ENCODE results near the gene TREML4. TPM values are rescaled to one million over a fixed set of nuclear protein-coding genes. Genes with fewer than 3 reads are reported as not detected.

The TREML4 gene
- total and polyA plus RNA-seq, 9 of the 15 experiments (the other 6 are each of a cell fraction or from before 2014, with no cell fraction given), result not detected

DNA sequence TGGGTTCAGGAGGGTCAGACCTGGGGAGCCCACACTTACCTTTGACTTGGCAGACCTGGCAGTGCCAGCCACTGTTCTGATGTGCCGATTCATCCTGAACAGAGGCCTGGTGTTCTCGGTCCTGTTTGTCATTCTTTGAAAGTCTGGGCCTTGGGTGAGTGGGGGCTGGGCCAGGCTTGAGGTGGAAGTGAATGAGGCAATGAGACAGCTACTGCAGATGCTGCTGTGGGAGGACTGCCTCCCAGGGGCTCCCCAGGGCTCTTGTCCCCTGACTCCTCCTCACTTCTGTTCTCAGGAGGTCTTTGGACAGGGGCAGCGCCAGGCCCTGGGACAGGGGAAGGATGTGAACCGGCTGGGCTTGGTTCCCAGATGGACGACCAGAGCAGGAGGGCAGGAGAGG lies 5.6 kb upstream of the TREML4 start:
- Histone ChIP-seq H2AFZ (ENCODE audit: low read depth, low read length) (no peak overlapping the region), H3K9me3 (replicated peaks; ENCODE audit: control insufficient read depth, insufficient read depth, low read depth, low read length) (no peaks in the 10 kb centered on the region), H4K20me1 (replicated peaks; ENCODE audit: control insufficient read depth, insufficient read depth, low read length) (no peaks in the 10 kb centered on the region), H3K4me1 (replicated peaks in 1 of 2; ENCODE audit: control insufficient read depth in 2 of 2, insufficient read depth in 2 of 2, low read length in 2 of 2) (no peaks in the 10 kb centered on the region), H3K9me1 (ENCODE audit: control insufficient read depth, insufficient read depth, low read length) (no peaks in the 10 kb centered on the region), H3K4me2 (ENCODE audit: insufficient read depth, low read length) (no peak overlapping the region), H3K79me2 (ENCODE audit: control insufficient read depth, insufficient read depth, low read length) (no peaks in the 10 kb centered on the region), H3K4me3 (no peak overlapping the region), H3K27ac (ENCODE audit: extremely low read depth, low read depth, low read length) (no peak overlapping the region), H3K9ac (ENCODE audit: insufficient read depth in 1 of 2, low read depth in 2 of 2, low read length in 2 of 2) (no peak overlapping the region), H3K36me3 (ENCODE audit: control insufficient read depth, insufficient read depth, low read length) (no peaks in the 10 kb centered on the region), H3K27me3 (ENCODE audit: control insufficient read depth in 2 of 2, insufficient read depth in 2 of 2, low read length in 2 of 2) (peaks cover 7 to 29% of the 10 kb centered on the region in 2 experiments; a peak in 4 of 5 replicates)
- WGBS (ENCODE audit: insufficient coverage, low coverage, missing lambda C conversion rate), result 0% methylated on average over 5 of the region's 5 CpGs
- intact Hi-C loops (cut with micrococcal nuclease) (no loop called here), in situ Hi-C loops (cut with MboI) (no loop called here)
- FAIRE-seq (no peak), DNase-seq (ENCODE audit: extremely low read depth in 1 of 4, low spot score in 3 of 4) (no peak), ATAC-seq (no peak; the same call in 2 of the 3 replicates)
- no TSS peak for BruUV-seq (replicated peaks)
- CTCF ChIA-PET (ENCODE audit: low intra/inter-chr PET ratio), result no interaction called here
- POLR2A ChIA-PET, result no interaction called here
- TF ChIP-seq GATA2 (CRISPR knock-in tag; IDR thresholded peaks at IDR 0.05) (no peak), SMARCB1 (IDR thresholded peaks at IDR 0.05; ENCODE audit: insufficient read length, low read depth) (no peak), ARID1B (IDR thresholded peaks at IDR 0.05) (no peak), NFXL1 (CRISPR knock-in tag; IDR thresholded peaks at IDR 0.05) (no peak), HDGF (IDR thresholded peaks at IDR 0.05) (no peak), ZNF76 (CRISPR knock-in tag; IDR thresholded peaks at IDR 0.05; ENCODE audit: borderline replicate concordance) (no peak), ZNF589 (CRISPR knock-in tag; IDR thresholded peaks at IDR 0.05; ENCODE audit: low read depth) (no peak), MECOM (CRISPR knock-in tag; IDR thresholded peaks at IDR 0.05) (no peak), ZNF583 (CRISPR knock-in tag; IDR thresholded peaks at IDR 0.05) (no peak), ZNF668 (CRISPR knock-in tag; IDR thresholded peaks at IDR 0.05) (no peak), MTA3 (IDR thresholded peaks at IDR 0.05; ENCODE audit: borderline replicate concordance) (no peak), MCM7 (IDR thresholded peaks at IDR 0.05) (no peak), C11orf30 (IDR thresholded peaks at IDR 0.05; ENCODE audit: low read depth) (no peak), TCF7 (IDR thresholded peaks at IDR 0.05; ENCODE audit: borderline replicate concordance) (no peak), ZNF324 (CRISPR knock-in tag; IDR thresholded peaks at IDR 0.05) (no peak)
- TF ChIP-seq, protein P1, sequence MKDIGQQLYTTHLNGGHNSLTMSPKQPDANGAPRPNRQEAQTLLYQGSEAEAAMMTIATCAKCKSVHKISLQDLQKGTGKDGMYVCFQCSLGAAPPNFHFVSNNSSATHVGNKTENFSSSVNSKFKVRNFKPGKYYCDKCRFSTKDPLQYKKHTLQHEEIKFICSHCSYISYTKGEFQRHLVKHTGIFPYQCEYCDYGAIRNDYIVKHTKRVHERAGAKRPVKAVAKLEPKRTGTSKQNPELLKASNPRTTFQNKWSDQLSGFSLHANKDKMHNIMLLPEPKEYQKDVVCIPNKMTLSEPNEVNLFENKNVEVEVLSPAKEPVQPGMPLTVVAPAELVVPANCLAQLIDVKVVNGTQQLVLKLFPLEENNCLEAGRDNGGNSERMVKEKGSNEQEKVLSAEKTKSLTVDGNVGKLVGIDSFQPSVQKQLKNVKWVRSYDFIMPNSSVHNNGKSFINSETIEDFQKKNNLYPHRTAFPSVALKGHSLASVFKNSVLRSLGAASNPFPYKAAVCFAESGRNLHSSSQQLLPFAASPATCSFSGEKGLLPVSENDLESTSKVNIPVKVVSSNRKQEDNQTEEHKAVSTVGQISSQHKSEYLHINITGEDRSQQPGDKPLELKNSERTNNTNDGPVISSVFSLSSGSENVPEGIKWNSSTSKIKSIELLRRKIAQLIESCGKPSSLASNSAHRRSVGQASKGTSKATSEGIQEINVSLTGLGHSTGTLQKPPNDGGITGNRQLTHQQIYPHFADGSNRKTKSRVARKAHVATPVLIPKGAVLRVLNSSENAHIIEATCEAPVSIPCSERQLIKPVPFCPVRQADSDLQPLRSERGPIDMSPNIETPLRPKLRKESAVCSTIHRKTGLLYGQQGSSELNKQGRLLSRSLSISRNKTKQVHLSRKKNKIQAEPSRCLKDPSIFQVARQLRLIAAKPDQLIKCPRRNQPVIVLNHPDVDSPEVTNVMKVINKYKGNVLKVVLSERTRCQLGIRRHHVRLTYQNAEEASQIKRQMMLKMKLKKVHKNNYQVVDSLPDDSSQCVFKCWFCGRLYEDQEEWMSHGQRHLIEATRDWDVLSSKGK (CRISPR knock-in tag; IDR thresholded peaks at IDR 0.05), result no peak
- TF ChIP-seq, protein P2, sequence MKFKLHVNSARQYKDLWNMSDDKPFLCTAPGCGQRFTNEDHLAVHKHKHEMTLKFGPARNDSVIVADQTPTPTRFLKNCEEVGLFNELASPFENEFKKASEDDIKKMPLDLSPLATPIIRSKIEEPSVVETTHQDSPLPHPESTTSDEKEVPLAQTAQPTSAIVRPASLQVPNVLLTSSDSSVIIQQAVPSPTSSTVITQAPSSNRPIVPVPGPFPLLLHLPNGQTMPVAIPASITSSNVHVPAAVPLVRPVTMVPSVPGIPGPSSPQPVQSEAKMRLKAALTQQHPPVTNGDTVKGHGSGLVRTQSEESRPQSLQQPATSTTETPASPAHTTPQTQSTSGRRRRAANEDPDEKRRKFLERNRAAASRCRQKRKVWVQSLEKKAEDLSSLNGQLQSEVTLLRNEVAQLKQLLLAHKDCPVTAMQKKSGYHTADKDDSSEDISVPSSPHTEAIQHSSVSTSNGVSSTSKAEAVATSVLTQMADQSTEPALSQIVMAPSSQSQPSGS (CRISPR knock-in tag; IDR thresholded peaks at IDR 0.05), result no peak
- TF ChIP-seq, protein P3, sequence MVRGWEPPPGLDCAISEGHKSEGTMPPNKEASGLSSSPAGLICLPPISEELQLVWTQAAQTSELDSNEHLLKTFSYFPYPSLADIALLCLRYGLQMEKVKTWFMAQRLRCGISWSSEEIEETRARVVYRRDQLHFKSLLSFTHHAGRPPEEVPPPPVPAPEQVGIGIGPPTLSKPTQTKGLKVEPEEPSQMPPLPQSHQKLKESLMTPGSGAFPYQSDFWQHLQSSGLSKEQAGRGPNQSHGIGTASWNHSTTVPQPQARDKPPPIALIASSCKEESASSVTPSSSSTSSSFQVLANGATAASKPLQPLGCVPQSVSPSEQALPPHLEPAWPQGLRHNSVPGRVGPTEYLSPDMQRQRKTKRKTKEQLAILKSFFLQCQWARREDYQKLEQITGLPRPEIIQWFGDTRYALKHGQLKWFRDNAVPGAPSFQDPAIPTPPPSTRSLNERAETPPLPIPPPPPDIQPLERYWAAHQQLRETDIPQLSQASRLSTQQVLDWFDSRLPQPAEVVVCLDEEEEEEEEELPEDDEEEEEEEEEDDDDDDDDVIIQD (CRISPR knock-in tag; IDR thresholded peaks at IDR 0.05), result no peak
